ENCODE measurements around the gene STYXL1.

- no peak for TF ChIP-seq CTCF (IDR thresholded peaks at IDR 0.05; ENCODE audit: insufficient read depth, low read length)
- TF ChIP-seq POLR2AphosphoS5 (IDR thresholded peaks at IDR 0.05; ENCODE audit: low read depth): no peak
- TF ChIP-seq GABPA (IDR thresholded peaks at IDR 0.05; ENCODE audit: low read depth): no peak
- TF ChIP-seq REST (IDR thresholded peaks at IDR 0.05; ENCODE audit: insufficient replicate concordance, low read depth): no peak
Observed at GRCh38 chr7:75979759-75980429, 67.9 kb downstream of the STYXL1 start.
